NB4 (cell line): ENCODE measurements around the gene NPAS3.

ENCODE experiments used
- MAX ChIP-seq: IDR thresholded peaks from 2 replicates; pipeline ENCODE4 v1.6.1; 2011; ENCODE audit warnings: low read depth, low read length
- MYC ChIP-seq: IDR thresholded peaks from 2 replicates; pipeline ENCODE4 v1.6.1; 2011; ENCODE audit warnings: low read depth, low read length
- POLR2A ChIP-seq: IDR thresholded peaks from 2 replicates; pipeline ENCODE4 v1.6.1; 2011; ENCODE audit warnings: mild to moderate bottlenecking; ENCODE audit not compliant: insufficient read length; ENCODE audit errors: extremely low read depth
- TF ChIP-seq, protein P1 (sequence below): IDR thresholded peaks from one replicate; pipeline ENCODE4 v1.5.1; 2012; ENCODE audit warnings: low read depth, low read length

DNA sequence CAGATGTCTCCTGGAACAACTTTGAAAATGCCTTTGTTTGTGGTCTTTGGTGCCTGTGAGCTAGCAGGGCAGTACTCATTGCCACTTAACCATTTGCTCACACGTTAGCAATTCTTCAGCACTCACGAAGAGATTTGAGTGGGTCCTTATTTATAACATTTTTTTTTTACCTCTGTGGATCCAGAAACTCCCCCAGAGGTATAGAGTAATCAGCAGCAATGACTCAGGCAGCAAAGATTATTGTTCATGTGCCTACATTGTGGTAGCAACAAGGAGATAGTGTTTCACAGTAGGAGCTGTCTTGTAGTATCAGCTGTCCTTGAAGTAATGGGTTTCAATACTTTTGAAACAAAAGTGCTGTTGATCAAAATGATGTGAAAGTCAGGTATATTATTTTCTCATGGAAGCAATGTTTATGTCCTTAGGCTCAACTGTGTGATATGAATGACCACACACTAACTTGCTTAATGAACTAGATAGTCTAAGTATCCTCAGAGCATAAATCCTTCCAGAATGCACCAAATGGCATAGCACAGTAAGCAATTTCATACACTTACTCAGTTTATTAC is 708.1 kb downstream of the NPAS3 start:
- TF ChIP-seq, protein P1, sequence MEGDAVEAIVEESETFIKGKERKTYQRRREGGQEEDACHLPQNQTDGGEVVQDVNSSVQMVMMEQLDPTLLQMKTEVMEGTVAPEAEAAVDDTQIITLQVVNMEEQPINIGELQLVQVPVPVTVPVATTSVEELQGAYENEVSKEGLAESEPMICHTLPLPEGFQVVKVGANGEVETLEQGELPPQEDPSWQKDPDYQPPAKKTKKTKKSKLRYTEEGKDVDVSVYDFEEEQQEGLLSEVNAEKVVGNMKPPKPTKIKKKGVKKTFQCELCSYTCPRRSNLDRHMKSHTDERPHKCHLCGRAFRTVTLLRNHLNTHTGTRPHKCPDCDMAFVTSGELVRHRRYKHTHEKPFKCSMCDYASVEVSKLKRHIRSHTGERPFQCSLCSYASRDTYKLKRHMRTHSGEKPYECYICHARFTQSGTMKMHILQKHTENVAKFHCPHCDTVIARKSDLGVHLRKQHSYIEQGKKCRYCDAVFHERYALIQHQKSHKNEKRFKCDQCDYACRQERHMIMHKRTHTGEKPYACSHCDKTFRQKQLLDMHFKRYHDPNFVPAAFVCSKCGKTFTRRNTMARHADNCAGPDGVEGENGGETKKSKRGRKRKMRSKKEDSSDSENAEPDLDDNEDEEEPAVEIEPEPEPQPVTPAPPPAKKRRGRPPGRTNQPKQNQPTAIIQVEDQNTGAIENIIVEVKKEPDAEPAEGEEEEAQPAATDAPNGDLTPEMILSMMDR: no peak
- TF ChIP-seq MAX (no peak), POLR2A (no peak), MYC (no peak)
